ENCODE results near the gene RAB8A. TPM values are rescaled to one million over a fixed set of nuclear protein-coding genes. Genes with fewer than 3 reads are reported as not detected.

Gene RAB8A
- total RNA-seq, 2 donors from 2014 or later = 14.2 to 29.9 TPM

- H3K4me3 ChIP-seq = no peak overlapping the region
Measured at GRCh38 chr19:16131648-16132047, 20.0 kb downstream of the RAB8A start.

GRCh38 chr19:16133818-16134217 is 22.1 kb downstream of the RAB8A start:
- Histone ChIP-seq H3K4me3 (no peak overlapping the region), H3K27ac (no peak overlapping the region), H3K36me3 (peaks cover 38% of the 10 kb centered on the region), H3K9me3 (no peaks in the 10 kb centered on the region), H3K4me1 (no peaks in the 10 kb centered on the region), H3K27me3 (no peaks in the 10 kb centered on the region)
- DNase-seq (ENCODE audit: low spot score) = no peak
- no peak for TF ChIP-seq CTCF (IDR thresholded peaks at IDR 0.05)

More at GRCh38 chr19:16131648-16132047, 20.0 kb downstream of the RAB8A start:
- Histone ChIP-seq H3K4me1 (no peaks in the 10 kb centered on the region), H3K27ac (no peak overlapping the region), H3K36me3 (peaks cover 59% of the 10 kb centered on the region), H3K27me3 (no peaks in the 10 kb centered on the region), H3K9me3 (no peaks in the 10 kb centered on the region)
- no peak for DNase-seq (ENCODE audit: low spot score)
- no peak for TF ChIP-seq CTCF (IDR thresholded peaks at IDR 0.05)

GRCh38 chr19:16134510-16134909 is 22.8 kb downstream of the RAB8A start:
- Histone ChIP-seq H3K4me1 (no peaks in the 10 kb centered on the region), H3K4me3 (no peak overlapping the region), H3K27ac (no peak overlapping the region), H3K9me3 (no peaks in the 10 kb centered on the region), H3K36me3 (peaks cover 31% of the 10 kb centered on the region), H3K27me3 (no peaks in the 10 kb centered on the region)
- no peak for DNase-seq (ENCODE audit: low spot score)
- no peak for TF ChIP-seq CTCF (IDR thresholded peaks at IDR 0.05)

- peaks cover 21% of the 10 kb centered on the region for H3K36me3 ChIP-seq
- H3K4me3 ChIP-seq = no peak overlapping the region
- no peak overlapping the region for H3K27ac ChIP-seq
- no peaks in the 10 kb centered on the region for H3K4me1 ChIP-seq
- H3K27me3 ChIP-seq = no peaks in the 10 kb centered on the region
- no peak for TF ChIP-seq CTCF (IDR thresholded peaks at IDR 0.05)
- H3K9me3 ChIP-seq = no peaks in the 10 kb centered on the region
- DNase-seq (ENCODE audit: low spot score) = no peak
Measured at GRCh38 chr19:16135430-16136127, 23.9 kb downstream of the RAB8A start.

GRCh38 chr19:16136185-16136999 is 24.7 kb downstream of the RAB8A start:
- no peak overlapping the region for H3K27ac ChIP-seq
- H3K27me3 ChIP-seq = no peaks in the 10 kb centered on the region
- no peak overlapping the region for H3K4me3 ChIP-seq
- no peak for TF ChIP-seq CTCF (IDR thresholded peaks at IDR 0.05)
- H3K4me1 ChIP-seq = no peaks in the 10 kb centered on the region
- no peak for DNase-seq (ENCODE audit: low spot score)
- peaks cover 21% of the 10 kb centered on the region for H3K36me3 ChIP-seq
- H3K9me3 ChIP-seq = no peaks in the 10 kb centered on the region

Data from right atrium auricular region (tissue), 2 donors.